PC-3 (cell line): Measurements from ENCODE around the gene UBE2D2.

Source experiments
- EZH2phosphoT487 ChIP-seq: fragments of 300-600 bp; sonication (generic); IDR thresholded peaks from 2 replicates; pipeline ENCODE4 v1.6.1; 2018; ENCODE audit warnings: mild to moderate bottlenecking, antibody characterized with exemption, low read length, borderline replicate concordance
- TF ChIP-seq, protein P1 (sequence below): fragments of 300-600 bp; sonication (generic); conservative IDR thresholded peaks from 2 replicates; pipeline ENCODE4 v1.5.1; 2017; ENCODE audit warnings: antibody characterized with exemption, low read depth, mild to moderate bottlenecking, low read length

DNA sequence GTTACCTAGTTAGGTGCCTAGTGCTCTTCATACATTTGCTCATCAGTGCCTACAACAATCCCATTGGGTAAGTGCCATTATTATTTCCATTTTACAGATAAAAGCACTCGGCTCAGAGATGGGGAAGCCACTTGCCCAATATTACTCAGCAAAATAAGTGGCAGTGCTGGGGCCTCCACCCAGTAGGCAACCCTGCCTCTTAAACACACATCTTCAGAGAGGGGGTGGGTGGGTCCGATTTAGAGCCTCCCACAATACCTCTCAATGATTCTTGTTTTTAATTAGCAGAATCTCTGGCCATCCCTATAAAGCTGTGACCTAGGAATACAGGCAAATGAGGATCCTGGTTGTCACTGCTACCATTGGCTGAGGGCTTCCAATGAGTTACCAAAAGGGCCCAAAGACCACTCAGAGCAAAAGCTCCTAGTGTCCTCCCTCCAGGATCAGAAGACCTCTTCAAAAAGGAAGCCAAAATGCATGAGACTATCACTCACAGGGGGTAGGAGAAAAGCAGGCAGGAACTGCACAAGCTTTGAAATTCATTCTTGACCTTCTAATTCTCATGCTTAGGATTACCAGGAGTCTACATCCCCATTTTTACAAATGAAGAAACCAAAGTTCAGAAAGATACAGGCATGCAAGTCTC, 36.1 kb upstream of the UBE2D2 start:
- TF ChIP-seq, protein P1, sequence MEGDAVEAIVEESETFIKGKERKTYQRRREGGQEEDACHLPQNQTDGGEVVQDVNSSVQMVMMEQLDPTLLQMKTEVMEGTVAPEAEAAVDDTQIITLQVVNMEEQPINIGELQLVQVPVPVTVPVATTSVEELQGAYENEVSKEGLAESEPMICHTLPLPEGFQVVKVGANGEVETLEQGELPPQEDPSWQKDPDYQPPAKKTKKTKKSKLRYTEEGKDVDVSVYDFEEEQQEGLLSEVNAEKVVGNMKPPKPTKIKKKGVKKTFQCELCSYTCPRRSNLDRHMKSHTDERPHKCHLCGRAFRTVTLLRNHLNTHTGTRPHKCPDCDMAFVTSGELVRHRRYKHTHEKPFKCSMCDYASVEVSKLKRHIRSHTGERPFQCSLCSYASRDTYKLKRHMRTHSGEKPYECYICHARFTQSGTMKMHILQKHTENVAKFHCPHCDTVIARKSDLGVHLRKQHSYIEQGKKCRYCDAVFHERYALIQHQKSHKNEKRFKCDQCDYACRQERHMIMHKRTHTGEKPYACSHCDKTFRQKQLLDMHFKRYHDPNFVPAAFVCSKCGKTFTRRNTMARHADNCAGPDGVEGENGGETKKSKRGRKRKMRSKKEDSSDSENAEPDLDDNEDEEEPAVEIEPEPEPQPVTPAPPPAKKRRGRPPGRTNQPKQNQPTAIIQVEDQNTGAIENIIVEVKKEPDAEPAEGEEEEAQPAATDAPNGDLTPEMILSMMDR: no peak
- TF ChIP-seq EZH2phosphoT487: no peak
